NK-92 treated with Interleukin-12 subunit alpha and Interleukin-12 subunit beta, amount 100 ng/mL, for 24 hours (cell line): ENCODE data around the gene TSPEAR.

Experiments
- DNase-seq: peaks from one replicate; lab custom pipeline; 2025; lab: John Stamatoyannopoulos, UW

The TSPEAR gene

GRCh38 chr21:44462086-44462833 lies 249.1 kb downstream of the TSPEAR start:
- DNase-seq, result no peak

DNA sequence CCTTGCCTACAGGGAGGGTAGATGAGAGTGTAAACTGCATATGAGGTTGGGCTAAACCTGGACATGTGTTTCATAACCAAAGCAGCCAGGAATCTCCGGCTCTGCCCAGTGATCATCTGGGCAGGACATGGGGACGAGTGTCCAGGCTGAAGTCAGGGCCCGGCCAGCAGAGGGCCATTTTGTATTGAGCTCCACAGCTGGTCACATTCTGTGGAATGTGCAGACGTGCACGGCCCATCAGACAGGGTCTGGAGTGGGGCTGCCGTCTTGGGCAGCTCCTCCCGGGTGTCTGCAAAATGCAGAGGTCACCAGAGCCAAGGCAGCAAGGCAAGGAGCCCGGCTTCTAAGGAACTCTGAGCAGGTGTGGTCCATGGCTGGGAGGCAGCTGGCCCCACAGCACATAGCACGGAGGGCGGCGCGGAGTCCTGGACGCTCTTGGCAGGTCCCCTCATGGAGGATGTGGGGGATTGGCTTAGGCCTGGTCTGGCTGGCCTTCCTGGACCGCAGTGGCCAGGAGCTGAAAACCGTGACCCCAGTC lies 249.8 kb downstream of the TSPEAR start:
- no peak for DNase-seq

GRCh38 chr21:44461005-44461404 lies 250.4 kb downstream of the TSPEAR start:
- no peak for DNase-seq

DNA sequence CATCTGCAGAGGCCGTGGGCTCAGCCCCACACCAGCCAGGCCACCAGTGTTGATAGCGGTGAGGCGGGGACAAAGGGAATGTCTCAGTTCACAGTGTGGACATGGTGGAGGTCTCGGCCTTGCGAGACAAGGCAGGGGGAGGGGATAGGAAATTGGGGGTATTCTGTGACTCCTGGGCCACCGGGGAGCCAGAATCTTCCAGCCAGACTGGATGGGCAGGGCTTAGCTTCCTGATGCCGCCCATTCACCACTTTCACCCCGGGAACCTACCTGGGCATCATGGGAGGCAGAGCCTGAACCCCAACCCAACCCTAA lies 251.0 kb downstream of the TSPEAR start:
- no peak for DNase-seq

- no peak for DNase-seq
These were observed 251.5 kb downstream of the TSPEAR start for GRCh38 chr21:44459712-44460440.

GRCh38 chr21:44458971-44459711 lies 252.2 kb downstream of the TSPEAR start:
- no peak for DNase-seq

DNA sequence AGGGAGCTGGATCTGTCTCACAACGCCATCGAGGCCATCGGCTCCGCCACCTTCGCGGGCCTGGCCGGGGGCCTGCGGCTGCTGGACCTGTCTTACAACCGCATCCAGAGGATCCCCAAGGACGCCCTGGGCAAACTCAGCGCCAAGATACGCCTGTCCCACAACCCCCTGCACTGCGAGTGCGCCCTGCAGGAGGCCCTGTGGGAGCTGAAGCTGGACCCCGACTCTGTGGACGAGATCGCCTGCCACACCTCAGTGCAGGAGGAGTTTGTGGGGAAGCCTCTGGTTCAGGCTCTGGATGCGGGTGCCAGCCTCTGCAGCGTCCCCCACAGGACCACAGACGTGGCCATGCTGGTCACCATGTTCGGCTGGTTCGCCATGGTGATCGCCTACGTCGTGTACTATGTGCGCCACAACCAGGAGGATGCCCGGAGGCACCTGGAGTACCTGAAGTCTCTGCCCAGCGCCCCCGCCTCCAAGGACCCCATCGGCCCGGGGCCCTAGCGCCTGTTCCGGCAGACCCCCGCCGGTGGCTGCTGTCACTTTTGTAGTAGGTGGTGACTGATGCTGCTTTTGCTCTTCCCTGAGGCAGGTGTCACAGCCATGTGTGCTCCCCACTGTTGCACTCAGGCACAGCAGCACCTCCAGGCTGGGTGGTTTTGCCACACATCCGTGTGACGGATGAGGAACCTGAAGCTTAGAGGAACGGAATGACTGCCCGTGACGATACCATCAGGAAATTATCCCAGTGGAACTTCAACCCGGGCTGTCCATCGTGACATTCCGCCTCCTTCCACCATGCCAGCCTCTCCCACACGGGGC lies 254.2 kb downstream of the TSPEAR start:
- no peak for DNase-seq

GRCh38 chr21:44456214-44456914 lies 255.0 kb downstream of the TSPEAR start:
- DNase-seq, result no peak

GRCh38 chr21:44455524-44456213 lies 255.7 kb downstream of the TSPEAR start:
- DNase-seq, result no peak

GRCh38 chr21:44454747-44455523 lies 256.4 kb downstream of the TSPEAR start, which contains the start of gene LRRC3:
TSS of gene LRRC3 (plus strand) at chr21:44455510. CDS start at chr21:44456645, 1,135 bp downstream.
- DNase-seq, result no peak

- DNase-seq, result no peak
These were observed 257.3 kb downstream of the TSPEAR start for GRCh38 chr21:44454058-44454457.

- no peak for DNase-seq
These were observed 258.3 kb downstream of the TSPEAR start for GRCh38 chr21:44453120-44453519.

- DNase-seq, result no peak
These were observed 260.4 kb downstream of the TSPEAR start for GRCh38 chr21:44450999-44451398.

GRCh38 chr21:44450402-44450801 lies 261.0 kb downstream of the TSPEAR start:
- no peak for DNase-seq

DNA sequence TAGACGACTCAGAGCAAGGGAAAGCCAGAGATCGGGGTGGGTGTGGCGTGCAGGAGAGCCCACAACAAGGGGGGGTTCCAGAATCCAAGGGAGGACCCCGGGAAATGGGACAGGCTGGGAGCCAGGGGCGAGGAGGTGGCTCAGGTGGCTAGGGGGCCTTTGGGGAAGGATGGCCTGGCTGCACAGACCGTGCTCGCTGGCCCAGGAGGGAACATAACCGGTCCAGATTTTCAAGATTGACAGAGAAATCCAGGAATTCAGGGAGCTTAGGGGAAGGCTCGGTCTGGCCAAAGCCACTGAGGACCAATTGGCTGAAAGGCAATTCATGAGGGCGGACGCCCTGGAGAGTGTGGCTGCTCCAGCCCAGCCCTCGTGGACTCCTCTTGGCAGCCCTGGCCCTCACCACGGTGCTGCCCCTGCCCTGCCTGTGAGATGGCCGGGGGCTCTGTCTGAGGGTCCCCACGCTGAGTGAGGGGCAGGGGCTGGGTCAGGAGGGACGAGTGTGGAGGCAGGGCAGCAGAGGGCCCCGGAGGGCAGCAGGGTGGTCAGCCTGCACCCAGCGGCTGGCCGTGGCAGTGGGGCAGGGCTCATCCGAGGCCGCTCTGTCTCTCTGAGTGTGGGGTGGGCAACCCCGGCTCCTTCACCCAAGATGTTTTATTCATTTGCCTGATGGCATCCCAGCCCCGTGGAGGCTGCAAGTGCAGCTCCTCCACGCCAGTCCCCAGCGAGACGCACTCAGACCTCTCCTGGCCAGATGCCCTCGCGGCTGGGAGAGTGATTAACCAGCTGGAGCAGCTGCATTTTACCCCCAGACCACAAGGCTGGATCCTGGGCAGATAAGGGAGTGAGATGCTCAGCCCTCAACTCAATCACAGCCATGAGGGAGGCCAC lies 261.7 kb downstream of the TSPEAR start:
- DNase-seq, result no peak

GRCh38 chr21:44448651-44449131 lies 262.7 kb downstream of the TSPEAR start:
- DNase-seq, result no peak
